HG03558 (cell line): ENCODE data around the gene SPAG16.

ENCODE experiments used
- ATAC-seq: cut with Tn5 transposase; IDR thresholded peaks from one replicate; pipeline ENCODE4 v1.9.1; 2021; ENCODE audit warnings: moderate number of reproducible peaks; ENCODE audit not compliant: unreplicated experiment; ENCODE audit errors: extremely low read depth

The SPAG16 gene

DNA sequence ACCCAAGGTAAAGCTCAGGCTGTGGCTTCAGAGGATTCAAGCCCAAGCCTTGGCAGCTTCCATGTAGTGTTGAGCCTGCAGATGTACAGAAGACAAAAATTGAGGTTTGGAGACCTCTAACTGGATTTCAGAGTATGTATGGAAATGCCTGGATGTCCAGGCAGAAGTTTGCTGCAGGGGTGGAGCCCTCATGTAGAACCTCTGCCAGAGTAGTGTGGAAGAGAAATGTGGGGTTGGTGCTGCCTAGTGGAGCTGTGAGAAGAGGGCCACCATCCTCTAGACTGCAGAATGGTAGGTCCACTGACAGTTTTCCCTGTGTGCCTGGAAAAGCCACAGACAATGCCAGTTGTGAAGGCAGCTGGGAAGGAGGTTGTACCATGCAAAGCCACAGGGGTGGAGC lies 239.9 kb downstream of the SPAG16 start:
- no peak for ATAC-seq

DNA sequence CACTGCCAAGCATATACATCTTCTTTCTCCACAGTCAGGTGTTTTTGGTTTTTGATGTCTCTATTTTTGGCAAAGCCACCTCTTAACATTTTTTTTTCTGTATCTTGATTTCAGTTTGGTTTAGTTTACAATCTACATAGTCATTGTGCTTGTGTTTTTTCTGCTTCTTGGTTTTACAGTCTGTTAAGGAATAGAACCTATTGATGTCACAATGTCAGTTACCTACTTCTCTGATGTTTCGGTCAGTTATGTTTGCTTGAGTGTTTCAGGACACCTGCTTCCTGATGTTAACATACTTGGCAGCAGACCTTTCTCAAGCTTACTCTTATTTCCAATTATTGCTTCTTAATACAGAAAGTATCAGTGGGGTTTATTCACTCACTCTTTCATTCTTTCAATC lies 253.3 kb downstream of the SPAG16 start:
- no peak for ATAC-seq

DNA sequence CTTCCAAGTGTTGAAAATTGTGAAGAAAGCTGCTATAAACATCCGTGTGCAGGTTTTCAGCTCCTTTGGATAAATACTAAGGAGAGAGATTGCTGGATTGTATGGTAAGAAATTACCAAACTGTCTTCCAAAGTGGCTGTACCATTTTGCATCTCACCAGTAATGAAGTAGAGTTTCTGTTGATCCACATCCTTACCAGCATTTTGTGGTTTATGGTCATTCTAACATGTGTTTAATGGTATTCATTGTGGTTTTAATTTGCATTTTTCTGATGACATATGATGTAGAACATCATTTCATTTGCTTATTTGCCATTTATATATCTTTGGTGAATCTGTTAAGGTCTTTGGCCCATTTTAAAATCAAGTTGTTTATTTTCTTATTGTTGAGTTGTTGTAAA lies 260.7 kb downstream of the SPAG16 start:
- no peak for ATAC-seq

DNA sequence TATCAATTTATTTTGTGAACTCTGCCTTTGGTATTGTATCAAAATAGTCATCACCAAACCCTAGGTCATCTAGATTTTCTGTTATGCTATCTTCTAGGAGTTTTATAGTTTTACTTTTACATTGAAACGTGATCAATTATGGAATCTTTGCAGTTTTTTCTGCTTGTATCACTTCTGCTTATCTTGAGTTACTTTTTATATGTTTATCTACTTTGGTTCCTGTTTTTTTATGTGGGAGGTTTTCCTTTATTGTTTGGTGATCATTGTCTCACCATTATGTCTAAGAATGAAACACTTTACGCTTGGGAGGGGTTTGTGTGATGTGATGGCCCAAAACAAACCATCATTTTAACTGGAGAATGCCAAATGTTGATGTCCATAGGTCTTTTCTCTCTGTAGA lies 261.2 kb downstream of the SPAG16 start:
- no peak for ATAC-seq

DNA sequence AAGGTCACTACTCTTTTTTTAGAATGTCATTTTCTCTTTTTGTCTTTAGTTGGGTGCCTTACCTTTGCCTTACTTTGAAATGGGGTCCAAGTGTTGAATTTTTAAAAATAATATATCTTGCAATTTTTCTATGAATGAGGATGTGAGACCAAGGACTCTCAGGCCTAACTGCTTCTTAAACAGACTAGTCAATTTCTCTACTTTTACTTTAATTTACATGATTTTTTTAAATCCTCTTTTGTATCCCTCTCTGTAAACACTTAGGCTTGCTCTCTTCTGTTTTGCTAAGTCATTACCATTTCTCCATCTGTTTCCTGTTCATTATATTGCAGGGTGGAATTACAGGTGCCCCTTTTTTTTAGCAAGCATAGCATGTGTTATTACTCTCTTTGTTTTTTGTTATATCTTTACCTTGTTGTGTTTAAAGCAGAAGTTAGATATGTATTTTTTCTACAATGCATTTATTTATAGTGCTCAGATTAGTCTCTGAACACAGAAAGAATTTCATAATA lies 261.8 kb downstream of the SPAG16 start:
- no peak for ATAC-seq

DNA sequence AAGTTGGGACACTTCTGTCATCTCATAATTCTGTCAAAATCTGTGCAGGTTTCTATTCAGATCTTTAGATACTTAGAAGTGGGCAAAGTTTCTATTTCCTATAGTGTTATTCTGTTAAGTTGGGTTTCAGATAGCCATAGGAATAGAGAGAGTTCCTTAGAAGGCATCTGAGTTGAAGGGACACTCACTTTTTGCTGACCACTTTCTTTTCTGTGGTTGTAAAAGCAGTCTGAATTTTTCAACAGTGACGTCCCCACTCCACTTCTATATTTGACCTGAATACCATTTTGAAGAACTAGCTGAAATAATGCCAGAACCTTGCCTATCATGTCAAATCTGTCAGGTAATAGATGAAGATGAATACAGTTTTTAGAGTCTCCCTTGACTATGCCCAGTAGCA lies 267.3 kb downstream of the SPAG16 start:
- ATAC-seq = no peak

DNA sequence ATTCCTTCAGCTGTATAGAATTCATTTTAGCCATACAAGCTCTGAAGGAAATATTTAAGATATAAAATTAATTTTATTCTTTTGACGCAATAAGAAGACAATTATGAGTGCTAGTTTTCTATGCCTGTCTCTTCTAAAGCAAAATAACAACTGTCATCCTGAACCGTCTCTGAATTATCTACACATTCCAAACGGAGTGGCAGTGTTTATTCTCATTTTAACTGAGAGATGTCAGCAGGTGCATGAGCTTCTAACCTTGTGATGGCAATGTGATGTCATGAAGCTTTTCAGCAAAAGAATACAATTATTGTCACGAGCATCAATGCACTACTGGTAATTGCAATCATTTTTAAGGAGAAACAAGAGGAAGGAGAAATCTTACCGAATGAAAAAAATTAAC lies 274.8 kb downstream of the SPAG16 start:
- ATAC-seq = no peak

DNA sequence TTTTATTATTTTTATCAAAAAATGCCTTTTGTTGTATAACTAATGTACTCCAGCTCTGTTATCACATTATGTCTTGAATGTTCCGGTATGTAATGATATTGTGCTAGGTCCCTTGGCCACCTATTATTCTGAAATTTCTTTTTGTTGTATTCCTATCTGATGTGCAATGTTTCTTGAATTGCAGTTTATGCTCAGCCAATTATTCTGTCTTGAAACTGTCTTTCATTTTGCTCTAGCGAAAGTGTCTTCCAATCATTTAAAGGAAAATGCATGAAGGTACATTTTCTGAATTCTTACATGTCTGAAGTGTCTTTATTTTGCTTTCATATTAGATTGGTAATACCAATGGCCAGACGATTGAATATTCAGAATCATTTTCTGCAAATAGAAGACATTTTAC lies 277.5 kb downstream of the SPAG16 start:
- no peak for ATAC-seq

DNA sequence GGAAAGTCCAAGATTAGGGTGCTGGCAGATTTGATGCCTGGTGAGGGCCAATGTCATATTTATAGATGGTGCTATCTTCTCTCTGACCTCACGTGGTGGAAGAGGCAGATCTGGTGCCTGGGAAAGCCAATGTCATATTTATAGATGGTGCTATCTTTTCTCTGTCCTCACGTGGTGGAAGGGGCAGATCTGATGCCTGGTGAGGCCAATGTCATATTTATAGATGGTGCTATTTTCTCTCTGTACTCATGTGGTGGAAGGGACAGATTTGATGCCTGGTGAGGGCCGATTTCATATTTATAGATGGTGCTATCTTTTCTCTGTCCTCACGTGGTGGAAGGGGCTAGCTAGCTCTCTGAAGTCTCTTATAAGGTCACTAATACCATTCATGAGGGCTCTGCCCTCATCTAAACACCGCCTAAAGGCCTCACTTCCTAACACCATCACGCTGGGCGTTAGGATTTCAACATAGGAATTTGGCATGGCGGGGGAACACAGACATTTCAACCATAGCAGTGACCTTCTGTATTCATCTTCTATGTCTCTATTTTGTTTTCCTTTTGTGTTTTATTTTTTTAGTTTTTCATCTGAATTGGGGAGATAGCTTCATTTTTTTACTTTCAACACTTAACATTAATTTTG lies 278.4 kb downstream of the SPAG16 start:
- no peak for ATAC-seq

DNA sequence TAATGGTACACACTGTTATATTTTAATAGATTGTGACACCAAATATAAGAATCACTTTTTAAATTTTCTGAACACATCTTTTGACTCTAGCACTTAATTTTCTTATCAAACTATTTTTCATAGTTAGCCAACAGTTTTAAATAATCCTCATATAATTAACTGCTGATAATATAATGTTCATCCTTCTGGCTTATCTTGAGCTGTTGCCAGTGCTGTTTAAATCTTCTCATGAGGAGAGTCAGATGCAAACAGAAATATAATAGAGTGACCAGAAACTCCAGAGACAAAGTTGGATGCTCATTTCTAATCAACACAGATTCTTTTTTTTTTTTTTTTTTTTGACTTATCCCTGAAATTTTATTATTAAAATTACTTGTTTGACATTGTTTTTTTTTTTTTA lies 282.6 kb downstream of the SPAG16 start:
- ATAC-seq = no peak

DNA sequence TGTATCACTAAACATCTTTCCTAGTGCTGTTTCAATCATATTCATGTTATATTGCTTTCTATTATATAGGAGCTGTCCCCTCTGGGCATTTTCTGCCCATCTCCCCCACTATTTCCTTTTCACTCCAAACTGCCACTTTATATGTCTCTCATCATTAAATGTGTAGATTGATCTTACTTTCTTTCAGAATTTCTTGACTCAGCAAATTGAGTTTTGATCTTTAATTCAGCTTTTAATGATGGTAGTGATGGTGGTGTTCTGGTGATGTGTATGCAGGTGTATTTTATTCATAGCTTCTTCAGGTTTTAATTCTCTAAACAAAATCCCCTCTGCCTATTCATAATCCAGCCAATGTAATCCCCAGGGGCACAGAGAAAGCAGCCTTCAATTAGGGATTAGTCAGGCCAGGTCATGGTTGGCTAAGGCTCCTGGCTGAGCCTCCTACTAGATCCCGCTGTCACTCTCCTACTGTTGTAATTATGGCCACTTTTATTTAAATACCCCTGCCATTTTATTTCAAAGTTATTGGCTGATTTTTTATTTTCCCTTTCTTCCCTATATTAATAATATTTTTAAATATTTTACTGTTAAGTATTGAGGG lies 325.4 kb downstream of the SPAG16 start:
- no peak for ATAC-seq

DNA sequence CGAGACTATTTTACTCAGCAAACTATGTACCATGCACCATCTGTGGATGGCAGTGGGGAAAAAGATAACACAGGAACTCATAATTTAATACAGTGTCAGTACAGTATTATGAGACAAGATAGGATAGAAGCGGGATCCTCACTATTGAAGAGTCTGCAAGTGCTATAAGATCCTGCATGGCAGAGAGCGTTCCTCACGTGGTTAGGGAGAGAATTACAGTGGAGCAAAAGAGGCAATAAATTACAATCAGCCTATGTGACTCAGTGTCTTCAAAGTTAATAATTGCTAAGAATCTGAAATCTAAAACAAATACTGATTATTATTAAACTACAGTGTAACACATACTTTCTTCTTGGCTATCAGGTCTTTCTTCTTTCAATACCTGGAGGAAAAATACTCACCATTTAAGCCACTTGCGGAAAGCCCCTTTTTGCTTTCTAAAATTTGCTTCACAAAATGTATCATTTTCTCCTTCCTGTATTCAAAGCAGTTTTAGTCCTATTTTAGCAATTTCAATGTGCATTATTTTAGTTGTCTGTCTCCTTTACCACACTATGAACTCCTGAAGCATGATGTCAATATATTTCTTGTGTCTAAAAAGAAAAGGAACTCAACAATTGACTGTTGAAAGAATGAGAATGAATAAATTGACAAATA lies 342.9 kb downstream of the SPAG16 start:
- no peak for ATAC-seq

DNA sequence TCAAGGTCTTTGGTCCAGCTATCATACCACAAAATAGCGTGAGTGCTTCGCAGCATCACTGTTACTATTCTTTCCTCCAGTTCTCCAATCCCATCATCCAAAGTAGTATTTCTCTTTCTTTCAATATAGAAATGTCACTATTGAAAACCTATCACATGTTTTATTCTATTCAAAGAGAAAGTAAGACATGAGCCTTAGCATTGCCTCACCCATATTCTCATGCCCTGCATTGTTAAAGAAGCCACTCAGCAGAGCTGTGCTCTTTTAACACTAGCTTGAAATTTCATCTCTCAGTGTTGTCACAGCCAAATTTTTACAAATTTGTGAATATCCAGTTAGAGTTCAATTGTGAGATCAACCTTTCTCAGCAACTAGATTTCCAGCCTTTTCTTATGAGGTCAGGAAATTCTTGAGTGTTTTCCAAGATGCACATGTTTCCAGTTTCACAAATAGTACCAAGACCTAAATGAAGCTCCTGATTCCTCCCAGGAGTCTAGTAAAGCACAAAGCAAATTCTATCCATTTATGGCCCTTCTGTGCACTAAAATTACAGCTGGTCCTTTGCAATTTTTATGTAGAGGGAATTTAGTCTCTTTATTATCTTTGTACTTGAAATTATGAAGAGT lies 343.7 kb downstream of the SPAG16 start:
- no peak for ATAC-seq

DNA sequence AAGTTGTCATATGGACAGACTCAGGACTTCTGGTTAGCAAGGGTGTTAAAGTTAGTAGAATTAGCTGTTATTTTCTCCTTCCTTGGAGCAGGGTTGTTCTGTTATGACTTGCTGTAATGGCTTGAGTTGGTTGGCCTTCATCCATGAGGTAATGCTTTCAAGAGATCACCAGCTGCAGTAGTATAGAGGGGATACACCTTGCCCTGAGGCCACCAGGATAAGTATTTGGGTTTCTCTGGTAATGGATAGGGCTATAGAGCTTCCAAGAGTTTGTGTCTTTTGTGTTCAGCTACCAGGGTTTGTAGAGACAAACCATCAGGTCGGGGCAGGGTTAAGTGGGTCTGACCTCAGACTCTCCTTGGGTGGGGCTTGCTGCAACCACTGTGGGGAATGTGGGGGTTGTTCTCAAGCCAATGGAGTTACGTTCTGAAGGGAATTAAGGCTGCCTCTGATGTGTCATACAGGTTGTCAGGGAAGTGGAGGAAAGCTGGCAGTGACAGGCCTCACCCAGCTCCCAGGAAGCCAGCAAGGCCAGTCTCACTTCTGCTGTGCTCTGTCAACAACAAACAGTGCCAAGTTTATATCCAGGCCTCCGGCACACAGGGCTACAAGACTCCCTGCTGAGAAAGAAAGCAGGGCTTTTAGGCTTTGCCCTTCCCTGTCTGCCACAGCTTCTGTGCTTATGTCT lies 356.6 kb downstream of the SPAG16 start:
- ATAC-seq = no peak

DNA sequence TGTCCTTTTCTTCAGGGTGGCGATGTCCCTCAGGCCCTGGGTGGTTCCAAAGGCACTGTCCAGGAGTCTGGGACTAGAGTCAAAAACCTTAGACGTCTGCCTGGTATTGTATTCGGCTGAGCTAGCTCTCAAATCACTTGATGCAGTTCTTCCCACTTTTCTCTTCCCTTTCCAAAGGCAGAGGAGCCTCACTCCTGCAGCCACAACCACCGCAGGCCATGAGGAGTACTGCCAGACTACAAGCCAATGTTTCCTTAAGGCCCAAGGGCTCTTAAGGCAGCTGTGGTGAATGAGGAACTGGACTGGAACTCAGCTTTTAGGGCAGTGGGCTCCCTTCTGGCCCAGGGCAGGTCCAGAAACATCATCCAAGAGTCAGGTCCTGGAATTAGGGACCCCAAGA lies 360.7 kb downstream of the SPAG16 start:
- no peak for ATAC-seq

DNA sequence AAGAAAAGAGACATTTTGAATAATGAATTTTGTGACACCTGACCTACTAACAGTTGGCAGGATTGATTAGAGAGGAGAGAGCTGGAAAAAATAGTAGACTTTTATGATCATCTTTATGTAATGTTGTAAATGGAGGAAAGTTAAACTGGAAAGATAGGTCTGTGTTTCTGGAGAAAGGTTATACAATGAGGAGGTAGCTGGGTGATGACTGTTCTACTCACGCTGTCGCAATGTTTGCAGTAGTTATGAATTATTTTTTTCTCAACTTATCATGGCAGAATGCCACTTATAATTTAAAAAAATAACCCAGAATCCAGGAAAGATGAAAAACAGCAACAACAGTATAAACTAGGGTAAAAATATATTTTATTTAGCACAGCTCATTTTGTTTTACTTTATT lies 364.9 kb downstream of the SPAG16 start:
- ATAC-seq = no peak

DNA sequence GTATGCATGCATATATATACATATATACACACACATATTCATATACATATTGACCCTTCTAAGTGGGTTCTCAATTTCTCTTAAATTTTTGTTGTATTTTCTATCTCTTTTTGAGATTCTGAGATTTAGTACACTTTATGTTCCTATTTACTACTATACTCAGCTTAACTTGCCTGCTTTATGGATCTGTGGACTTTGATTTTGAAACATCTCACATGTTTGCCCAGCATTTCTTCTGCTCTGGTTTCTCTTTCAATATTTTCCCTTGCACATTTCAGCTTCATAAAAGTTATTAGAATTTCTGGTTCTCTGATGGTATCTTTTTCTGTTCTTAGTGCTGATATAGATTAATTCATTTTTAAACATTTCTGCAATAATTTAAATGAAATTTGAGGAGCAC lies 380.6 kb downstream of the SPAG16 start:
- no peak for ATAC-seq

DNA sequence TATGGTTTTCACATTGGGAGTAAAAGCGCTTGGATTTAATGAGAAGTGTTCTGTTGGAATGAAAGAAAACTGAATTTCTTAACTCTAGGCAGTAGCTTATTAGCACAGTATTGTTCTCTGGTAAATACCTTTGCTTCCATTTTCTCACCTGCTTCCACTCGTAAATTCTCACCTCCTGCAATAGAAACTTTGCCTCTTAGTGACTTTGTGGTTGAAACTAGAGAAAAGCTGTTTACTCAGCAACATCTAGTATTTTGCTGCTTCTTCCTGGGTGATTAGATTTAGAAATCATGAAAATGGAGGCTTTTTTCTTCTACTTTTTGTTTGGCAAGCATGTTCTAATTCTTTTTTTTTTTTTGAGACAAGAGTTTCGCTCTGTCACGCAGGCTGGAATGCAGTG lies 385.4 kb downstream of the SPAG16 start:
- no peak for ATAC-seq

DNA sequence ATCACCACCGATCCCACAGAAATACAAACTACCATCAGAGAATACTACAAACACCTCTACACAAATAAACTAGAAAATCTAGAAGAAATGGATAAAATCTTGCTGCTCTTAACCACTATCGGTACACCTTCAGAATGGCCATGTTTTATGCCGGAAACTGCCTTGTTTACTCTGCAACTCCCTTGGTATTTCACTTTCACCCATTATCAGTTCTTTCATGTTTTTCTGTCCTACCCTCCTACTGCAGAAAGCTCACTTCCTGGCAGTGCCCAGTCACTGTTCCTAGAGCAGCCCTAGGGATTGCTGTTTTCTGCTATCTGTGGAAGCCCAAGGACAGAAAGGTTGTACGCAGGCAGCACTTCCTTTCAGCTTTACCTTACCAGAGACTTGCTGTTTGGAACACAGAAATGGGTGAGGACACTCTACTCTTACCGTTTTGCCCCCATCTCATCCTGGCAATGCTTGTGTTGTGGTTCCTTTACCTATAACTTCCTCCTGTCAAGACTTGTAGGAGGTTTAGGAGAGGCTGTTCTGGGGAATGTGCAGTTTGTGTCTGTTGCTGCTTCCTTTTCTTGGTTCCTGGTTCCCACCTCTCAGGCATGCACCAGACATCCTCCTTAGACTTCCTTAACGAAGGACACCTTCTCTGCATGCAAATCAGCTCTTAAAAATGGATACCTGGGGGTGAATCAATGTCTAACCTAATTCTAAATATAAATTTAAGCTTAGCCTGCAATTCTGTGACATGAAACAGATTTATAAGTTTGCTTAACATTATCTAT lies 394.4 kb downstream of the SPAG16 start:
- ATAC-seq = no peak

DNA sequence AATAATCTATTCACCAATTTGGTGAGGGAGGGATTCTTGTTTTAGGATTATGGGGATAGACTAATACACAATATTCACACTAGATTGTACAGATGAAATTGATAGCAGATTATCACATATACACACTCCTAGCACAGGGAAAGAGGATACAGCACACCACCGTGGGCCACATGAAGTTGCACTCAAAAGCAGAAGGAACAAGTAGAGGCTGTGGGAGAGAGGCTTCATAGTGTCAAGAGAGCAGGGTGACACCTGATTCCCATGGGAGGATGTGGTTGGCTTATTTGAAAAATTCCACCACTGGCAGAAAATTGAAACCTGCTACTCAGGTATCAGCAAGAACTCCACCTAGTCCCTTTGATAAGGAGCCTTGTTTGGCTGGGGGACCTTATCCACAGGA lies 395.6 kb downstream of the SPAG16 start:
- ATAC-seq = no peak
